SK-N-SH (cell line): ENCODE measurements around the gene ZMAT5. TPM values are rescaled to one million over a fixed set of nuclear protein-coding genes. Genes with fewer than 3 reads are reported as not detected.

Source experiments
- CTCF ChIA-PET: fragments of 300-600, 350-600 bp; formaldehyde crosslinking; extraction: SDS; loops from one replicate; lab custom pipeline; 2021; lab: Yijun Ruan, JAX
- POLR2A ChIA-PET: fragments of 350-600 bp; sonication (Branson Sonifier 250); formaldehyde crosslinking; extraction: SDS; loops from one replicate; lab custom pipeline; 2020; ENCODE audit warnings: antibody characterized with exemption, inconsistent platforms; lab: Yijun Ruan, JAX
- DNase-seq: peaks from one replicate; pipeline ENCODE4 v3.0.0; 2012
- H2AFZ ChIP-seq: fragments of 200-600 bp; sonication (generic); 2 replicates; pipeline ENCODE4 v1.8.1; 2016; ENCODE audit warnings: antibody characterized with exemption, mild to moderate bottlenecking, low read depth
- H3F3A ChIP-seq: fragments of 200-600 bp; sonication (generic); replicated peaks from 2 replicates; pipeline ENCODE3; 2016; ENCODE audit warnings: antibody characterized with exemption, mild to moderate bottlenecking; ENCODE audit not compliant: insufficient read depth
- H3K27ac ChIP-seq, 2 experiments: fragments of 200-500 bp in 1 of 2; fragments of 200-600 bp in 1 of 2; sonication (Bioruptor generic) in 1 of 2; sonication (generic), shearing (Covaris generic) in 1 of 2; 2 replicates each; pipeline versions ENCODE4 v1.5.1 to v1.6.1; 2014 to 2016; ENCODE audit warnings: low read depth in 2 of 2, inconsistent platforms in 1 of 2, low read length in 1 of 2, mild to moderate bottlenecking in 1 of 2, mixed read lengths in 1 of 2
- H3K27me3 ChIP-seq: fragments of 200-600 bp; sonication (generic), shearing (Covaris generic); 2 replicates; pipeline ENCODE4 v1.6.1; 2016; ENCODE audit warnings: mixed run types; ENCODE audit not compliant: insufficient read depth
- H3K36me3 ChIP-seq, 2 experiments: fragments of 200-500 bp in 1 of 2; fragments of 200-600 bp in 1 of 2; sonication (Bioruptor generic) in 1 of 2; sonication (generic) in 1 of 2; replicated peaks in 1 of 2; 2 replicates each; pipeline versions ENCODE3 to v1.5.1; 2014 to 2016; ENCODE audit warnings: low read length in 1 of 2, mild to moderate bottlenecking in 1 of 2; ENCODE audit not compliant: insufficient read depth in 2 of 2, control insufficient read depth in 1 of 2
- H3K4me1 ChIP-seq, 2 experiments: fragments of 200-500 bp in 1 of 2; fragments of 200-600 bp in 1 of 2; sonication (Bioruptor generic) in 1 of 2; sonication (generic), shearing (Covaris generic) in 1 of 2; 2 replicates each; pipeline versions ENCODE4 v1.5.1 to v1.6.1; 2014 to 2016; ENCODE audit warnings: low read depth in 1 of 2, low read length in 1 of 2, mixed run types in 1 of 2; ENCODE audit not compliant: insufficient read depth in 2 of 2, control insufficient read depth in 1 of 2
- H3K4me2 ChIP-seq: fragments of 200-600 bp; sonication (generic), shearing (Covaris generic); 2 replicates; pipeline ENCODE4 v1.6.1; 2017; ENCODE audit warnings: mixed run types
- H3K4me3 ChIP-seq, 2 experiments: fragments of 200-500 bp in 1 of 2; fragments of 200-600 bp in 1 of 2; sonication (Bioruptor generic) in 1 of 2; sonication (generic), shearing (Covaris generic) in 1 of 2; 2 replicates each; pipeline versions ENCODE4 v1.5.1 to v1.8.1; 2014 to 2016; ENCODE audit warnings: low read depth in 2 of 2, inconsistent platforms in 1 of 2, low read length in 1 of 2, mild to moderate bottlenecking in 1 of 2, mixed read lengths in 1 of 2, moderate library complexity in 1 of 2
- H3K79me2 ChIP-seq: fragments of 200-600 bp; sonication (generic); 2 replicates; pipeline ENCODE4 v1.8.1; 2017; ENCODE audit warnings: mild to moderate bottlenecking; ENCODE audit not compliant: insufficient read depth
- H3K9ac ChIP-seq: fragments of 200-600 bp; sonication (generic); 2 replicates; pipeline ENCODE4 v1.6.1; 2017; ENCODE audit warnings: mixed run types
- H3K9me2 ChIP-seq: fragments of 200-600 bp; sonication (generic); 2 replicates; pipeline ENCODE4 v1.6.1; 2017; ENCODE audit warnings: mixed run types
- H3K9me3 ChIP-seq: fragments of 200-600 bp; sonication (generic); 2 replicates; pipeline ENCODE4 v1.6.1; 2017; ENCODE audit warnings: mixed run types, mild to moderate bottlenecking, moderate library complexity
- H4K20me1 ChIP-seq: fragments of 200-600 bp; sonication (generic); 2 replicates; pipeline ENCODE4 v1.6.1; 2017; ENCODE audit warnings: mild to moderate bottlenecking, mixed run types; ENCODE audit not compliant: insufficient read depth
- CHD2 ChIP-seq: fragments of 150-350 bp; IDR thresholded peaks from 2 replicates; pipeline ENCODE4 v1.6.1; 2018; ENCODE audit warnings: low read length; ENCODE audit not compliant: partially characterized antibody
- CTCF ChIP-seq: fragments of 200-600 bp; sonication (generic); IDR thresholded peaks from 2 replicates; pipeline ENCODE4 v1.6.1; 2017; ENCODE audit warnings: antibody characterized with exemption, mild to moderate bottlenecking, moderate library complexity
- EZH2phosphoT487 ChIP-seq: fragments of 200-600 bp; sonication (generic); IDR thresholded peaks from 2 replicates; pipeline ENCODE4 v1.6.1; 2017; ENCODE audit warnings: low read depth, mixed run types, mild to moderate bottlenecking, antibody characterized with exemption, moderate library complexity, borderline replicate concordance
- FOSL2 ChIP-seq: IDR thresholded peaks from 2 replicates; pipeline ENCODE4 v1.4.0; 2012; ENCODE audit warnings: low read depth, mild to moderate bottlenecking, moderate library complexity, borderline replicate concordance
- FOXJ3 ChIP-seq: sonication (generic); formaldehyde crosslinking; IDR thresholded peaks from 2 replicates; pipeline ENCODE4 v1.5.1; 2020; ENCODE audit warnings: mild to moderate bottlenecking, missing genetic modification reagents
- FOXM1 ChIP-seq: IDR thresholded peaks from 2 replicates; pipeline ENCODE4 v1.4.0; 2012; ENCODE audit warnings: low read depth, mild to moderate bottlenecking
- RAD21 ChIP-seq: IDR thresholded peaks from 2 replicates; pipeline ENCODE4 v1.6.1; 2012; ENCODE audit warnings: mild to moderate bottlenecking, low read length
- RXRA ChIP-seq: IDR thresholded peaks from 2 replicates; pipeline ENCODE4 v1.4.0; 2012; ENCODE audit warnings: low read depth, mild to moderate bottlenecking, borderline replicate concordance
- SMC3 ChIP-seq: IDR thresholded peaks from 2 replicates; pipeline ENCODE4 v1.6.1; 2012; ENCODE audit warnings: low read depth, low read length, improper control_type of control experiment
- USF2 ChIP-seq: fragments of 150-350 bp; IDR thresholded peaks from 2 replicates; pipeline ENCODE4 v1.6.1; 2017; ENCODE audit warnings: antibody characterized with exemption, low read length, low read depth, borderline replicate concordance
- YY1 ChIP-seq: IDR thresholded peaks from 2 replicates; pipeline ENCODE4 v1.4.0; 2012; ENCODE audit warnings: low read depth, mild to moderate bottlenecking
- WGBS: methylation state at CpG from one replicate; pipeline ENCODE4 v1.1.6; 2017; ENCODE audit warnings: low lambda C conversion rate; 5-methylcytosine and 5-hydroxymethylcytosine counted together
- polyA plus RNA-seq, 3 experiments: library from polyadenylated mRNA; depleted of rRNA; stranded (reverse); fragments of >200 nt; gene quantifications; 2 replicates each; pipeline ENCODE4 v1.2.3, GENCODE V29; 2012

ZMAT5 gene
- polyA plus RNA-seq, 1 of the 3 experiments (the other 2 are of a cell fraction): 35.0 TPM

- Histone ChIP-seq H3K9me2 (no peaks in the 10 kb centered on the region), H3K36me3 (peaks cover 10 to 25% of the 10 kb centered on the region in 2 experiments), H3K27ac (peak overlapping the region in 1 of 2 experiments; percentile 29; a peak in 2 of 4 replicates), H3K4me2 (no peak overlapping the region), H3K9ac (no peak overlapping the region), H2AFZ (no peak overlapping the region; the same call in 1 of the 2 replicates), H3K9me3 (no peaks in the 10 kb centered on the region), H3K4me3 (no peak overlapping the region), H3K27me3 (no peaks in the 10 kb centered on the region), H3K79me2 (peaks cover 18% of the 10 kb centered on the region), H3K4me1 (peaks cover 2 to 4% of the 10 kb centered on the region in 2 experiments; a peak in 2 of 4 replicates), H3F3A (peaks cover 5% of the 10 kb centered on the region), H4K20me1 (no peaks in the 10 kb centered on the region)
- TF ChIP-seq RXRA (no peak), FOXJ3 (CRISPR knock-in tag) (no peak), CHD2 (no peak), FOSL2 (peak; percentile 77; the same call in 1 of the 2 replicates), YY1 (peak; percentile 59; the same call in 1 of the 2 replicates), FOXM1 (no peak), EZH2phosphoT487 (no peak)
- no peak for DNase-seq
- CTCF ChIA-PET: interaction anchor here (0.6 to 2.6 kb wide), 8 partner anchors 17 to 316 kb away, joined by 3 to 13 read pairs (median 3); no protein-coding TSS in a partner anchor
- POLR2A ChIA-PET: interaction anchor here (0.7 kb wide), 1 partner anchor 12 kb away, joined by 3 read pairs; no protein-coding TSS in a partner anchor
- 53% methylated on average over 2 of the region's 2 CpGs for WGBS
These were observed 6.4 kb upstream of the ZMAT5 start for GRCh38 chr22:29773233-29773632.

- no peak overlapping the region for H3K9ac ChIP-seq
- peaks cover 5% of the 10 kb centered on the region for H3F3A ChIP-seq
- peak; percentile 58 for TF ChIP-seq SMC3
- TF ChIP-seq CTCF: peak; percentile 70
- peak; percentile 52 for TF ChIP-seq RAD21
- no peak for TF ChIP-seq USF2
- TF ChIP-seq, all 33 proteins: peak for 3
- H3K36me3 ChIP-seq: peaks cover 10 to 25% of the 10 kb centered on the region in 2 experiments
- peaks cover 29% of the 10 kb centered on the region for H3K79me2 ChIP-seq
- H3K4me1 ChIP-seq: peaks cover 4 to 8% of the 10 kb centered on the region in 2 experiments; a peak in 2 of 4 replicates
- H3K27ac ChIP-seq: 0 out of 4 replicates have a peak overlapping the region, but pooled peaks of 1 of the 2 experiments have one; percentile 0
- ChIA-PET POLR2A (interaction anchor here (0.7 kb wide), 2 partner anchors 13 to 76 kb away, joined by 3 read pairs; no protein-coding TSS in a partner anchor), CTCF (interaction anchor here (0.6 to 2.6 kb wide), 4 partner anchors 18 to 233 kb away, joined by 3 to 13 read pairs (median 4); no protein-coding TSS in a partner anchor)
- no peaks in the 10 kb centered on the region for H3K9me2 ChIP-seq
- H4K20me1 ChIP-seq: no peaks in the 10 kb centered on the region
- no peaks in the 10 kb centered on the region for H3K27me3 ChIP-seq
- no peak overlapping the region for H3K4me2 ChIP-seq
- H3K9me3 ChIP-seq: no peaks in the 10 kb centered on the region
- 48% methylated on average over 5 of the region's 5 CpGs for WGBS
- no peak for DNase-seq
- H3K4me3 ChIP-seq: no peak overlapping the region
- H2AFZ ChIP-seq: no peak overlapping the region
These were observed 5.4 kb upstream of the ZMAT5 start for GRCh38 chr22:29772170-29772641.
